HG03095 (cell line): ENCODE data around the gene ZNF609.
"Not testable (repeated sequence)": the region's sequence is repeated elsewhere in the genome, so short reads cannot be mapped to it uniquely, and the experiment has no call there.

ENCODE experiments used
- ATAC-seq: cut with Tn5 transposase; IDR thresholded peaks from one replicate; pipeline ENCODE4 v1.9.1; 2021; ENCODE audit warnings: moderate library complexity; ENCODE audit not compliant: unreplicated experiment

ZNF609 gene

GRCh38 chr15:64582202-64582601 lies 121.8 kb downstream of the ZNF609 start:
- ATAC-seq = no peak

DNA sequence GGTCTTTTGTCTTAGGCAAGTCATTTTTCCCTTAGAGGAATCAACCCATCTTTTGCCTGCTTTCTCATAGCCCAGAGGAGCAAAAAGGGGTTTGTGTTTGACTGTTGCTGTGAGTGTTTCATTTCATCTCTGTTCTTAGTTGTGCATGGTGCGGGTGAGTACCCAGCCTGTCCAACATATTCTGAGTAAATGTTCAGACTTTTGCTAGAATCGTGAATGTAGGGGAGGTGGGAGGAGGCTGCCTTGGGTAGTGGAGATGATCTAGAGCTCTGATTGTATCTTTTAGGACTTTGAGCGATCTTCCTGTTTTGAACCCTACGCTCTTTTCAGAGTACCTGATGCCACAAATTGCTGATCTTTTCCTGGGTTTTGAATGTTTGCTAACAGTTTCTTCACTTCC lies 123.1 kb downstream of the ZNF609 start:
- ATAC-seq = no peak

GRCh38 chr15:64583983-64584382 lies 123.6 kb downstream of the ZNF609 start:
- no peak for ATAC-seq

- no peak for ATAC-seq
Measured at GRCh38 chr15:64586259-64586870, 126.0 kb downstream of the ZNF609 start.

DNA sequence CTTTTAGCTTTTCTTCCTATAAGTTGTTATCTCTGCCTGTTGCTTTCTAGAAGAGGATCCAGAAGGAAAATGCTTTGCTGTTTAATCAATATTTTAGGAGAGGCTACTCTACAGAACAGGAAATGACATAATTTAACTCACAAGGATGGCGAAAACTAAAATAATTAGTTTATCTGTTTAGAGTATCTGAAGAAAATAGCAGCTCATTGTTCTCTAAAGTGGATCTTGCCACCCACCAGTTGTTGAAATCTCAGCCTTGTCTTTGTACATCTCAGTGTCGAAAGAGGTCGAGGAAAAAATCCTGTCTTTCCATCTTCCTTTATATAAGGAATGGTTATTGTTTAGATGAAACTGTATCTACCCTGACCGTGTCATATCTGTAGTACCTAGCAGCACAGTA lies 126.6 kb downstream of the ZNF609 start:
- ATAC-seq = no peak

GRCh38 chr15:64589435-64590084 lies 129.2 kb downstream of the ZNF609 start:
- no peak for ATAC-seq

GRCh38 chr15:64592845-64593244 lies 132.5 kb downstream of the ZNF609 start:
- ATAC-seq = not testable (repeated sequence)

DNA sequence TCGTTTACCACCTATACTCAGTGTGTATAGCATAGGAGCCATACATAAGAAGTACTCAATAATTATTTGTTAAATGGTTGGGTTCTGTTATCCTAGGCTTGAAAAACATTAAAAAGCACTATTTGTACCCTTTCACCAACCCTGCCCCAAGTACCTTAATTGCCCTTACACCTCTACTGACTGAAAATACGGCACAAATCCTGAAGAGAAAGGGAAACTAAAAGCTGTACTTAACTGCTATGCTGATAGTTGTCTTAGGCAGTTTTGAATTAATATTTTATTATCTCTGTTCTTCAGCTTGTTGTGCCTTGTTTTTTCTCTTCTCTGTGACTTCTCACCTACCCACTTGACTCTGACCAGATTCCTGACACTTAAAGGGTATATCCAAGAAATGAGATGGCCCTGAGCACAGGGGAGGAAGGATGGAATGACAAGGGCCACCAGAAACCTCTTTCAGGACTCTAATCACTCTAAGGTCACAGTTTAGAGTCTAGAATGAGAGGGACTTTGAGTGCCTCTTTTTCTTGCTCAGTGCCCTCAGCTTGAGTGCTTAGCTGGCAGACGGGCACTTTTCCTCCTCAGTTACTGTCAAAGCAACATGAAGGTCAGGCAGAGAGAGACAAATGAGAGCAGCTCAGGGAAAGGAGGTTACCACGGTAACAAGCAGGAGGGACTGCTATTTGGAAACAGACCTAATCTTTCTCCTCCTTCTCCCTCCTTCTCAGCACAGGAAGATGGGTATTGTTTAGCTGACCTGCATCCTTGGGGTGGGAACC lies 136.5 kb downstream of the ZNF609 start:
- ATAC-seq = no peak

DNA sequence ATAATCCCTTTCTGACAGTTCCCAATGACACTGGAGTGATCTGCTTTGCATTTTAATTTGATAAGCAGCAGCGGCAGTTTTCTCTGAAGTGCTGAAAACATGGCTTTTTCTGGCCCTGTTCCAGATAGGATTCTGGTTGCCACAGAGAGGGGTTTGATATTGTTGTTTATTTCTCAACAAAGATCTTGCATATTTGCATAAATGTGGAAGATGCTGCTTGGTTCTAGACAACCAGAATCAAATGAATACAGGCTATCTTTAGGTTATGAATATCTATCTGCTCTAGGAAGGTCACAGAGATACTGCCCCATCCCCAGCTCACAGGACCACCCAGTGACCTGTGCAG lies 137.1 kb downstream of the ZNF609 start:
- no peak for ATAC-seq

GRCh38 chr15:64599226-64599625 lies 138.8 kb downstream of the ZNF609 start:
- no peak for ATAC-seq

DNA sequence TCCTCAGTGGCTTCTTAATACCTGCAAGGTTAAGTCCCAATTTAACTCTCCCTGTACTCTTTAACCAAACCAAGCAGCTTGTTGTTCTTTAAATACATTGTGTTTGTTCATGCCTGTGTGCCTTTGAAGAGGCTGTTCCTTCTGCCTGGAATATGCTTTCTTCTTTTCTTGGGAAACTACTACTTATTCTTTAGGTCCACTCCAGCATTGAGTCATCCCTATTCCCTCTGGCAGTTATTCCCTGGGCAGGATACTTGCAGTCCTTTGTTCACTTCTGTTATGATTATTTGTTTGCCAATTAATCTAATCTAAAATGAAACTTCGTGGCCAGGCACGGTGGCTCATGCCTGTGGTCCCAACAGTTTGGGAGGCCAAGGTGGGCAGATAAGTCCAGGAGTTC lies 139.3 kb downstream of the ZNF609 start:
- no peak for ATAC-seq

GRCh38 chr15:64600794-64601193 lies 140.4 kb downstream of the ZNF609 start:
- no peak for ATAC-seq

DNA sequence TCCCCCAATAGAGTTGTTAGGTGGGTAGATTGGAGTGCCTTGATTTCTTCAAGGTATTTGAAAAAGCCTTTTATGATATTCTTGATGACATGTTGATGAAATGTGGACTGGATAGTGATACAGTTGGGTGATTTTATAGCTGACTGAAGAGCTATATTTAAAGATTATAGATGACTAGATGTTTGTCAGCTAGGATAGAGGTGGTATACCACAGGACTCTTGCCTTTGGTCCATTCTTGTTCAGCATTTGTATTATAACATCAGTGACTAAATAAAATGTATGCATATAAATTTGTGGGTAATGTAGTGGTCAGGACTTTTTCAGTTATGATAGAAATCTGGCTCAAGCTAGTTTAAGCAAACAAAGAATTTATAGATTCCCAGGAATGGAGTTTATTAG lies 143.9 kb downstream of the ZNF609 start:
- ATAC-seq = no peak

DNA sequence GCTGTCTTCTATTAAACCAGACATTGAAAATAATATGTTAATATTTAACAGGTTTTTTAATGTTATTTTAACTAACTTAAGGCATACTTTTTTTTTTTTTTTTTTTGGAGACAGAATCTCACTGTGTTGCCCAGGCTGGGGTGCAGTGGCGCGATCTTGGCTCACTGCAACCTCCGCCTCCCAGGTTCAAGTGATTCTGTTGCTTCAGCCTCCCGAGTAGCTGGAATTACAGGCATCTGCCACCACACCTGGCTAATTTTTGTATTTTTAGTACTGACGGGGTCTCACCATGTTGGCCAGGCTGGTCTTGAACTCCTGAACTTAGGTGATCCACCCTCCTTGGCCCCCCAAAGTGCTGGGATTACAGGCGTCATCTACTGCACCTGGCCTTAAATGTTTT lies 147.0 kb downstream of the ZNF609 start:
- not testable (repeated sequence) for ATAC-seq

- ATAC-seq = no peak
Measured at GRCh38 chr15:64610257-64610919, 150.0 kb downstream of the ZNF609 start.

- no peak for ATAC-seq
Measured at GRCh38 chr15:64611085-64611725, 150.8 kb downstream of the ZNF609 start.

DNA sequence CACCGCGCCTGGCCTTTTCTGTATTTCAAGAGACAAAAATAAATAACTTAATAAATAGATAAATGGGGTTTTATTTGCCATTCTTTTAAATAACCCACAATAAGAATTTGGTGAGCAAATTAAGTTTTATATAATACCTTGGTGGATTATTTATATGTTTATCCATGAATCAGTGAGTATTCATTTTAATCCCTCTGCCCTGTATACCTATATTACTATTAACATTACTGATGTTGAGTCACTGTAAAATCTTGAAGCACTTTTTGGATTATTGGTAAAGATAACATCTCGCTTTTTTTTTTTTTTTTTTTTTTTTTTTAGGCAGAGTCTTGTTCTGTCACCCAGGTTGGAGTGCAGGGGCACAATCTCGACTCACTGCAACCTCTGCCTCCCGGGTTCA lies 154.1 kb downstream of the ZNF609 start:
- no peak for ATAC-seq

GRCh38 chr15:64617727-64618126 lies 157.3 kb downstream of the ZNF609 start:
- ATAC-seq = no peak

DNA sequence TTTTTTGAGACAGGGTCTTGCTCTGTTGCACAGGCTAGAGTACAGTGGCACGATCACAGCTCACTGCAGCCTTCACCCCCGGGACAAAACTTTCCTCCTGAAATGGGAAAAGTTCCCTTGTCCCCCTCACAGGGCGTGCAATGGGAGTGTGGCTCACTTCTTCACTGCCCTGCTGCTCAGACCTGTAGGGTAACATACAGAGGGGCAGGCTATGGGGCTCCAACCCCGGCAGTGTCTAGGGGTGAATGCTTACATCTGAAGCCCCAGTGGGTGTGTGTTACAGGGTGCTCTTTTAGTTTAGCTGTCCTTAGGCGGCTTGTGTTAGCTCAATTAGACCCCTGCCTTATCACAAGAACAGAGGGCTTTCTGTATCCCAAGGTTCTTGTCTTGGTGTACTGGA lies 157.8 kb downstream of the ZNF609 start:
- no peak for ATAC-seq

DNA sequence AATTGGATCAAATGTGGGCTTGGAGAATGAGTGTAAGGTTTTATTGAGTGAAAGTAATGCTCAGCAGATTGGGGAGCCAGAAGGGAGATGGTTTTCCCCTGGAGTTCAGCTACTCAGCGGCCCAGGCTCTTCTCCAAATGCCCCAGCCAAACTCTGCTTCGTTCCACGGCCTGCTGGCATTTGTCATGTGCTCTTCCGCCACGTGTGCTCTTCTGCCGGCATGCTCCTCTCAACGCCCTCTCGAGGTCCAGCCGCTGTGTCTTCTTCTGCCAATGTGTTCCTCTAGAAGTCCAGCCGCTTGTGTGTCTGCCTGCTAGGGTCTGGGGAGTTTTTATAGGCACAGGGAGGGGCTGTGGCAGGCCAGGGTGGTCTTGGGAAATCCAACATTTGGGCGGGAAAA lies 158.2 kb downstream of the ZNF609 start:
- ATAC-seq = no peak
